Left ventricle myocardium inferior (tissue), 1 donor: ENCODE data around the gene MAJIN. TPM values are rescaled to one million over a fixed set of nuclear protein-coding genes. Genes with fewer than 3 reads are reported as not detected.
"Not testable (repeated sequence)": the region's sequence is repeated elsewhere in the genome, so short reads cannot be mapped to it uniquely, and the experiment has no call there.

Source experiments
- DNase-seq: peaks from one replicate; pipeline ENCODE4 v3.0.0-alpha.2; 2020
- H3K27ac ChIP-seq: fragments of 200-600 bp; replicated peaks from 2 replicates; pipeline ENCODE4 v1.8.0; 2021
- H3K27me3 ChIP-seq: fragments of 200-600 bp; 2 replicates; pipeline ENCODE4 v1.8.0; 2021; ENCODE audit warnings: low read depth
- H3K36me3 ChIP-seq: fragments of 200-600 bp; 2 replicates; pipeline ENCODE4 v1.8.0; 2021
- H3K4me1 ChIP-seq: fragments of 200-600 bp; 2 replicates; pipeline ENCODE4 v1.8.0; 2021
- H3K4me3 ChIP-seq: fragments of 200-600 bp; 2 replicates; pipeline ENCODE4 v1.8.0; 2021; ENCODE audit warnings: mild to moderate bottlenecking, moderate library complexity
- H3K9me3 ChIP-seq: fragments of 200-600 bp; replicated peaks from 2 replicates; pipeline ENCODE4 v1.8.0; 2021
- CTCF ChIP-seq: fragments of 200-600 bp; IDR thresholded peaks from 2 replicates; pipeline ENCODE4 v1.8.0; 2021; ENCODE audit warnings: antibody characterized with exemption, mild to moderate bottlenecking, borderline replicate concordance
- intact Hi-C: fragments of 100-400 bp; cut with micrococcal nuclease; formaldehyde crosslinking; loops from one replicate; pipeline ENCODE4 v1.11.0; 2022
- total RNA-seq: library from RNA; stranded (reverse); fragmentation: NEBNext Ultra II Directional; extraction: Animal tissue kit (Norgen Biotek cat#: 25700); gene quantifications from one replicate; pipeline ENCODE4 v1.2.1, GENCODE V29; 2021
- donor health status: DM: no; HTN: yes; CAD: no; lungs with severe emphysema.

MAJIN gene
- total RNA-seq, 1 donor from 2014 or later = not detected

- TF ChIP-seq CTCF = no peak
- intact Hi-C loops = no loop called here
- Histone ChIP-seq H3K4me1 (peaks cover 39% of the 10 kb centered on the region), H3K4me3 (peak overlapping the region; percentile 57), H3K27ac (peak overlapping the region; percentile 84), H3K27me3 (no peaks in the 10 kb centered on the region), H3K36me3 (no peaks in the 10 kb centered on the region), H3K9me3 (no peaks in the 10 kb centered on the region)
- DNase-seq = no peak
Observed at GRCh38 chr11:64989416-64989815, 17.5 kb upstream of the MAJIN start.

GRCh38 chr11:64987998-64988854 is 16.3 kb upstream of the MAJIN start:
- Histone ChIP-seq H3K4me1 (peaks cover 28% of the 10 kb centered on the region), H3K4me3 (no peak overlapping the region), H3K27ac (peak overlapping the region; percentile 84), H3K9me3 (no peaks in the 10 kb centered on the region), H3K27me3 (no peaks in the 10 kb centered on the region), H3K36me3 (no peaks in the 10 kb centered on the region)
- DNase-seq = no peak
- intact Hi-C loops = no loop called here
- TF ChIP-seq CTCF = no peak

GRCh38 chr11:64983339-64983738 is 11.4 kb upstream of the MAJIN start:
- DNase-seq, H3K27me3 ChIP-seq, H3K27ac ChIP-seq, H3K36me3 ChIP-seq, H3K4me3 ChIP-seq, H3K4me1 ChIP-seq, H3K9me3 ChIP-seq, intact Hi-C loops: not testable (repeated sequence)

GRCh38 chr11:64976651-64977050 is 4.7 kb upstream of the MAJIN start:
- DNase-seq = no peak
- H3K9me3 ChIP-seq = no peaks in the 10 kb centered on the region
- TF ChIP-seq CTCF = no peak
- intact Hi-C loops = no loop called here
- H3K4me3 ChIP-seq = no peak overlapping the region
- peaks cover 11% of the 10 kb centered on the region for H3K4me1 ChIP-seq
- no peaks in the 10 kb centered on the region for H3K36me3 ChIP-seq
- H3K27me3 ChIP-seq = peaks cover 14% of the 10 kb centered on the region
- H3K27ac ChIP-seq = no peak overlapping the region

GRCh38 chr11:64974124-64974523 is 2.2 kb upstream of the MAJIN start:
- no peak overlapping the region for H3K4me3 ChIP-seq

More at GRCh38 chr11:64974124-64974523, 2.2 kb upstream of the MAJIN start:
- peaks cover 15% of the 10 kb centered on the region for H3K4me1 ChIP-seq
- DNase-seq = no peak
- H3K27ac ChIP-seq = no peak overlapping the region
- peaks cover 14% of the 10 kb centered on the region for H3K27me3 ChIP-seq
- intact Hi-C loops = no loop called here
- no peak for TF ChIP-seq CTCF
- no peaks in the 10 kb centered on the region for H3K36me3 ChIP-seq
- H3K9me3 ChIP-seq = no peaks in the 10 kb centered on the region
